Measurements from ENCODE around the gene PTPRF.

Gene PTPRF

GRCh38 chr1:43513471-43514173, 17.1 kb upstream of the PTPRF start:
- DNase-seq = no peak

GRCh38 chr1:43518935-43519686, 11.6 kb upstream of the PTPRF start:
- DNase-seq = no peak

- no peak for DNase-seq
These were observed 10.4 kb upstream of the PTPRF start for GRCh38 chr1:43520100-43520778.

- no peak for DNase-seq
These were observed 9.6 kb upstream of the PTPRF start for GRCh38 chr1:43521078-43521477.

- no peak for DNase-seq
These were observed 8.9 kb upstream of the PTPRF start for GRCh38 chr1:43521756-43522155.

- DNase-seq = no peak
These were observed 8.3 kb upstream of the PTPRF start for GRCh38 chr1:43522431-43522775.

- DNase-seq = peak; percentile 90
These were observed 7.8 kb upstream of the PTPRF start for GRCh38 chr1:43522776-43523480.

- DNase-seq = no peak
These were observed 5.9 kb upstream of the PTPRF start for GRCh38 chr1:43524804-43525203.

- DNase-seq = peak; percentile 82
These were observed 4.7 kb upstream of the PTPRF start for GRCh38 chr1:43526002-43526401.

- DNase-seq = no peak
These were observed 3.4 kb upstream of the PTPRF start for GRCh38 chr1:43527111-43527878.

- peak; percentile 89 for DNase-seq
These were observed 1.4 kb upstream of the PTPRF start for GRCh38 chr1:43529206-43529731.

GRCh38 chr1:43531107-43531905, 623 bp downstream of the PTPRF start:
- DNase-seq = peak; percentile 52

GRCh38 chr1:43531906-43532584, 1.4 kb downstream of the PTPRF start:
- DNase-seq = peak; percentile 23

- no peak for DNase-seq
These were observed 2.0 kb downstream of the PTPRF start for GRCh38 chr1:43532716-43533115.

GRCh38 chr1:43533584-43533983, 2.9 kb downstream of the PTPRF start:
- DNase-seq = no peak

- no peak for DNase-seq
These were observed 3.6 kb downstream of the PTPRF start for GRCh38 chr1:43534256-43534655.

- DNase-seq = no peak
These were observed 5.6 kb downstream of the PTPRF start for GRCh38 chr1:43536196-43536863.

- DNase-seq = no peak
These were observed 6.2 kb downstream of the PTPRF start for GRCh38 chr1:43536864-43537358.

GRCh38 chr1:43537423-43538142, 6.9 kb downstream of the PTPRF start:
- no peak for DNase-seq

All from EL (cell line).